SK-N-SH (cell line): ENCODE data around the gene INO80D. TPM values are rescaled to one million over a fixed set of nuclear protein-coding genes. Genes with fewer than 3 reads are reported as not detected.

Experiments
- CTCF ChIA-PET: fragments of 300-600, 350-600 bp; formaldehyde crosslinking; extraction: SDS; loops from one replicate; lab custom pipeline; 2021; lab: Yijun Ruan, JAX
- POLR2A ChIA-PET: fragments of 350-600 bp; sonication (Branson Sonifier 250); formaldehyde crosslinking; extraction: SDS; loops from one replicate; lab custom pipeline; 2020; ENCODE audit warnings: antibody characterized with exemption, inconsistent platforms; lab: Yijun Ruan, JAX
- DNase-seq: peaks from one replicate; pipeline ENCODE4 v3.0.0; 2012
- H2AFZ ChIP-seq: fragments of 200-600 bp; sonication (generic); 2 replicates; pipeline ENCODE4 v1.8.1; 2016; ENCODE audit warnings: antibody characterized with exemption, mild to moderate bottlenecking, low read depth
- H3F3A ChIP-seq: fragments of 200-600 bp; sonication (generic); replicated peaks from 2 replicates; pipeline ENCODE3; 2016; ENCODE audit warnings: antibody characterized with exemption, mild to moderate bottlenecking; ENCODE audit not compliant: insufficient read depth
- H3K27ac ChIP-seq, 2 experiments: fragments of 200-500 bp in 1 of 2; fragments of 200-600 bp in 1 of 2; sonication (Bioruptor generic) in 1 of 2; sonication (generic), shearing (Covaris generic) in 1 of 2; 2 replicates each; pipeline versions ENCODE4 v1.5.1 to v1.6.1; 2014 to 2016; ENCODE audit warnings: low read depth in 2 of 2, inconsistent platforms in 1 of 2, low read length in 1 of 2, mild to moderate bottlenecking in 1 of 2, mixed read lengths in 1 of 2
- H3K27me3 ChIP-seq: fragments of 200-600 bp; sonication (generic), shearing (Covaris generic); 2 replicates; pipeline ENCODE4 v1.6.1; 2016; ENCODE audit warnings: mixed run types; ENCODE audit not compliant: insufficient read depth
- H3K36me3 ChIP-seq, 2 experiments: fragments of 200-500 bp in 1 of 2; fragments of 200-600 bp in 1 of 2; sonication (Bioruptor generic) in 1 of 2; sonication (generic) in 1 of 2; replicated peaks in 1 of 2; 2 replicates each; pipeline versions ENCODE3 to v1.5.1; 2014 to 2016; ENCODE audit warnings: low read length in 1 of 2, mild to moderate bottlenecking in 1 of 2; ENCODE audit not compliant: insufficient read depth in 2 of 2, control insufficient read depth in 1 of 2
- H3K4me1 ChIP-seq, 2 experiments: fragments of 200-500 bp in 1 of 2; fragments of 200-600 bp in 1 of 2; sonication (Bioruptor generic) in 1 of 2; sonication (generic), shearing (Covaris generic) in 1 of 2; 2 replicates each; pipeline versions ENCODE4 v1.5.1 to v1.6.1; 2014 to 2016; ENCODE audit warnings: low read depth in 1 of 2, low read length in 1 of 2, mixed run types in 1 of 2; ENCODE audit not compliant: insufficient read depth in 2 of 2, control insufficient read depth in 1 of 2
- H3K4me2 ChIP-seq: fragments of 200-600 bp; sonication (generic), shearing (Covaris generic); 2 replicates; pipeline ENCODE4 v1.6.1; 2017; ENCODE audit warnings: mixed run types
- H3K4me3 ChIP-seq, 2 experiments: fragments of 200-500 bp in 1 of 2; fragments of 200-600 bp in 1 of 2; sonication (Bioruptor generic) in 1 of 2; sonication (generic), shearing (Covaris generic) in 1 of 2; 2 replicates each; pipeline versions ENCODE4 v1.5.1 to v1.8.1; 2014 to 2016; ENCODE audit warnings: low read depth in 2 of 2, inconsistent platforms in 1 of 2, low read length in 1 of 2, mild to moderate bottlenecking in 1 of 2, mixed read lengths in 1 of 2, moderate library complexity in 1 of 2
- H3K79me2 ChIP-seq: fragments of 200-600 bp; sonication (generic); 2 replicates; pipeline ENCODE4 v1.8.1; 2017; ENCODE audit warnings: mild to moderate bottlenecking; ENCODE audit not compliant: insufficient read depth
- H3K9ac ChIP-seq: fragments of 200-600 bp; sonication (generic); 2 replicates; pipeline ENCODE4 v1.6.1; 2017; ENCODE audit warnings: mixed run types
- H3K9me2 ChIP-seq: fragments of 200-600 bp; sonication (generic); 2 replicates; pipeline ENCODE4 v1.6.1; 2017; ENCODE audit warnings: mixed run types
- H3K9me3 ChIP-seq: fragments of 200-600 bp; sonication (generic); 2 replicates; pipeline ENCODE4 v1.6.1; 2017; ENCODE audit warnings: mixed run types, mild to moderate bottlenecking, moderate library complexity
- H4K20me1 ChIP-seq: fragments of 200-600 bp; sonication (generic); 2 replicates; pipeline ENCODE4 v1.6.1; 2017; ENCODE audit warnings: mild to moderate bottlenecking, mixed run types; ENCODE audit not compliant: insufficient read depth
- CHD2 ChIP-seq: fragments of 150-350 bp; IDR thresholded peaks from 2 replicates; pipeline ENCODE4 v1.6.1; 2018; ENCODE audit warnings: low read length; ENCODE audit not compliant: partially characterized antibody
- EP300 ChIP-seq, 2 experiments: IDR thresholded peaks; 2 replicates each; pipeline versions ENCODE4 v1.4.0 to v1.6.1; 2012; ENCODE audit warnings: borderline replicate concordance in 1 of 2, low read depth in 1 of 2, low read length in 1 of 2
- FOXJ3 ChIP-seq: sonication (generic); formaldehyde crosslinking; IDR thresholded peaks from 2 replicates; pipeline ENCODE4 v1.5.1; 2020; ENCODE audit warnings: mild to moderate bottlenecking, missing genetic modification reagents
- FOXM1 ChIP-seq: IDR thresholded peaks from 2 replicates; pipeline ENCODE4 v1.4.0; 2012; ENCODE audit warnings: low read depth, mild to moderate bottlenecking
- GABPA ChIP-seq: IDR thresholded peaks from 2 replicates; pipeline ENCODE4 v1.4.0; 2012; ENCODE audit warnings: low read depth, mild to moderate bottlenecking
- IRF3 ChIP-seq: fragments of 150-350 bp; IDR thresholded peaks from 2 replicates; pipeline ENCODE4 v1.6.1; 2016; ENCODE audit warnings: mild to moderate bottlenecking, low read depth, low read length
- JUND ChIP-seq: IDR thresholded peaks from 2 replicates; pipeline ENCODE4 v1.4.0; 2012
- MXI1 ChIP-seq: IDR thresholded peaks from 2 replicates; pipeline ENCODE4 v1.6.1; 2012; ENCODE audit warnings: mild to moderate bottlenecking, low read depth, low read length, improper control_type of control experiment
- NRF1 ChIP-seq: IDR thresholded peaks from 2 replicates; pipeline ENCODE4 v1.6.1; 2012; ENCODE audit warnings: low read depth, mild to moderate bottlenecking, low read length
- PBX3 ChIP-seq: IDR thresholded peaks from 2 replicates; pipeline ENCODE4; 2012
- POLR2AphosphoS5 ChIP-seq: IDR thresholded peaks from 2 replicates; pipeline ENCODE4 v1.6.1; 2012; ENCODE audit warnings: low read depth, low read length
- RAD21 ChIP-seq: IDR thresholded peaks from 2 replicates; pipeline ENCODE4 v1.6.1; 2012; ENCODE audit warnings: mild to moderate bottlenecking, low read length
- RXRA ChIP-seq: IDR thresholded peaks from 2 replicates; pipeline ENCODE4 v1.4.0; 2012; ENCODE audit warnings: low read depth, mild to moderate bottlenecking, borderline replicate concordance
- TCF12 ChIP-seq: IDR thresholded peaks from 2 replicates; pipeline ENCODE4 v1.4.0; 2012
- TEAD4 ChIP-seq: IDR thresholded peaks from 2 replicates; pipeline ENCODE4 v1.4.0; 2012; ENCODE audit warnings: mild to moderate bottlenecking, borderline replicate concordance; ENCODE audit not compliant: insufficient read depth
- USF1 ChIP-seq: IDR thresholded peaks from 2 replicates; pipeline ENCODE4 v1.4.0; 2012; ENCODE audit warnings: low read depth, borderline replicate concordance
- USF2 ChIP-seq: fragments of 150-350 bp; IDR thresholded peaks from 2 replicates; pipeline ENCODE4 v1.6.1; 2017; ENCODE audit warnings: antibody characterized with exemption, low read length, low read depth, borderline replicate concordance
- YY1 ChIP-seq: IDR thresholded peaks from 2 replicates; pipeline ENCODE4 v1.4.0; 2012; ENCODE audit warnings: low read depth, mild to moderate bottlenecking
- ZBTB33 ChIP-seq: IDR thresholded peaks from 2 replicates; pipeline ENCODE4 v1.4.0; 2012; ENCODE audit warnings: low read depth, borderline replicate concordance
- WGBS: methylation state at CpG from one replicate; pipeline ENCODE4 v1.1.6; 2017; ENCODE audit warnings: low lambda C conversion rate; 5-methylcytosine and 5-hydroxymethylcytosine counted together
- polyA plus RNA-seq, 3 experiments: library from polyadenylated mRNA; depleted of rRNA; stranded (reverse); fragments of >200 nt; gene quantifications; 2 replicates each; pipeline ENCODE4 v1.2.3, GENCODE V29; 2012

The INO80D gene
- polyA plus RNA-seq, 1 of the 3 experiments (the other 2 are of a cell fraction): 0.69 TPM

GRCh38 chr2:206112108-206112507 is 26.1 kb upstream of the INO80D start:
- H3F3A ChIP-seq: no peaks in the 10 kb centered on the region
- no peaks in the 10 kb centered on the region for H3K27me3 ChIP-seq
- no peak for DNase-seq
- no peaks in the 10 kb centered on the region for H3K9me2 ChIP-seq
- ChIA-PET POLR2A (no interaction called here), CTCF (no interaction called here)
- no peak overlapping the region for H2AFZ ChIP-seq
- peaks cover 0 to 11% of the 10 kb centered on the region in 2 experiments for H3K36me3 ChIP-seq
- no peak overlapping the region for H3K27ac ChIP-seq
- no peaks in the 10 kb centered on the region for H3K9me3 ChIP-seq
- no peak overlapping the region for H3K4me2 ChIP-seq
- H3K79me2 ChIP-seq: no peaks in the 10 kb centered on the region
- no peaks in the 10 kb centered on the region for H3K4me1 ChIP-seq
- no peak overlapping the region for H3K4me3 ChIP-seq
- TF ChIP-seq POLR2AphosphoS5 (no peak), YY1 (no peak), TCF12 (no peak), PBX3 (no peak), IRF3 (no peak), MXI1 (no peak), RAD21 (no peak), TEAD4 (no peak), NRF1 (no peak), FOXM1 (no peak), EP300 (IDR thresholded peaks at IDR 0.05; ENCODE audit: borderline replicate concordance in 1 of 2, low read depth in 1 of 2, low read length in 1 of 2) (no peak), CHD2 (no peak), USF2 (no peak), JUND (no peak), RXRA (no peak), ZBTB33 (no peak), GABPA (no peak), USF1 (no peak), FOXJ3 (CRISPR knock-in tag) (no peak)
- TF ChIP-seq, all 33 proteins: peak for 0
- WGBS: 90% methylated on average over 3 of the region's 3 CpGs
- H4K20me1 ChIP-seq: no peaks in the 10 kb centered on the region
- H3K9ac ChIP-seq: no peak overlapping the region
